ENCODE measurements around the gene LYRM2. TPM values are rescaled to one million over a fixed set of nuclear protein-coding genes. Genes with fewer than 3 reads are reported as not detected.

LYRM2 gene
- total RNA-seq, 1 experiment from 2014 or later, result 10.5 TPM

DNA sequence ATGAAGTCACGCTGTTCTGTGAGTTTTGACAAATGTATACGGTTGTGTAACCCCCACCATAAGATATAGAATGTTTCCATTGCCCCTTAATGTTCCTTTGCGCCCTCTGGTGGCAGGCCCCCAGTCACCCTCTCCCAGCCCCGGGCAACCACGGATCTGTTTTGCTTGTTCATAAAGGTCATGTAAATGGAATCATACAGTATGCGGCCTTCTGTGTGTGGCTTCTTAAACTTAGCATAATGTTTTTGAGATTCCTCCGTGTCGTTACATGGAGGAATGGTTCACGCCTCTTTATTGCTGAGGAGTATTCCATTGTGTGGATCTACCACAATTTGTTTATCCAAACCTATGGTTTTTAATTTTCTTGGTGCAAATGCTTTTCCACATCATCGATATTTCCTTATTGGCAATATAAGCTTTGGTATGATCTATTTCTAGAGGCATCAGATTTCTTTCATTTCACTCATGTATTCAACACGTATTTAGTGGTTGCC, 28.4 kb downstream of the LYRM2 start:
- no peak overlapping the region for H3K9ac ChIP-seq (ENCODE audit: low read length)
- BruUV-seq (replicated peaks), result no TSS peak
- ChIA-PET CTCF (no interaction called here), POLR2A (ENCODE audit: unreplicated experiment) (no interaction called here)
- no peaks in the 10 kb centered on the region for H3K27me3 ChIP-seq (ENCODE audit: low read length)
- peak; percentile 86 for TF ChIP-seq CTCF (conservative IDR thresholded peaks at IDR 0.05; ENCODE audit: low read depth, low read length)
- TF ChIP-seq EZH2phosphoT487 (IDR thresholded peaks at IDR 0.05; ENCODE audit: borderline replicate concordance, low read length), result no peak
- no peak for TF ChIP-seq EZH2 (IDR thresholded peaks at IDR 0.05; ENCODE audit: low read length, unreplicated experiment)
- no peak overlapping the region for H3K27ac ChIP-seq (ENCODE audit: low read length)
- H4K20me1 ChIP-seq (ENCODE audit: low read length), result no peaks in the 10 kb centered on the region
- peak; percentile 59 for DNase-seq
- no peaks in the 10 kb centered on the region for H3F3A ChIP-seq (ENCODE audit: low read length, unreplicated experiment)
- H3K9me2 ChIP-seq (replicated peaks; ENCODE audit: low read length), result no peaks in the 10 kb centered on the region
- H3K36me3 ChIP-seq (ENCODE audit: low read depth, low read length), result no peaks in the 10 kb centered on the region
- no peaks in the 10 kb centered on the region for H3K79me2 ChIP-seq (ENCODE audit: low read length)
- no peak overlapping the region for H2AFZ ChIP-seq (ENCODE audit: low read length)
- no peaks in the 10 kb centered on the region for H3K4me1 ChIP-seq (ENCODE audit: insufficient read depth, low read length)
- no peak overlapping the region for H3K4me3 ChIP-seq (ENCODE audit: low read length)
- H3K4me2 ChIP-seq (ENCODE audit: low read length), result no peak overlapping the region
- intact Hi-C loops (cut with micrococcal nuclease), result loop anchor here (1.0 kb wide), 1 partner anchor 177 kb away; the partner anchor contains the start of gene ANKRD6
- H3K9me3 ChIP-seq (ENCODE audit: low read length), result no peaks in the 10 kb centered on the region
- ATAC-seq, result peak; percentile 66

- intact Hi-C loops (cut with micrococcal nuclease), result no loop called here
- Histone ChIP-seq H3K4me2 (ENCODE audit: low read length) (no peak overlapping the region), H3K9me2 (replicated peaks; ENCODE audit: low read length) (no peaks in the 10 kb centered on the region), H3K4me1 (ENCODE audit: insufficient read depth, low read length) (no peaks in the 10 kb centered on the region), H3F3A (ENCODE audit: low read length, unreplicated experiment) (no peaks in the 10 kb centered on the region), H4K20me1 (ENCODE audit: low read length) (no peaks in the 10 kb centered on the region), H3K27me3 (ENCODE audit: low read length) (no peaks in the 10 kb centered on the region), H3K9me3 (ENCODE audit: low read length) (no peaks in the 10 kb centered on the region), H2AFZ (ENCODE audit: low read length) (no peak overlapping the region), H3K4me3 (ENCODE audit: low read length) (no peak overlapping the region), H3K27ac (ENCODE audit: low read length) (no peak overlapping the region), H3K36me3 (ENCODE audit: low read depth, low read length) (no peaks in the 10 kb centered on the region), H3K79me2 (ENCODE audit: low read length) (no peaks in the 10 kb centered on the region), H3K9ac (ENCODE audit: low read length) (no peak overlapping the region)
- ATAC-seq (no peak), DNase-seq (no peak)
- TF ChIP-seq EZH2 (IDR thresholded peaks at IDR 0.05; ENCODE audit: low read length, unreplicated experiment), result no peak
- TF ChIP-seq CTCF (conservative IDR thresholded peaks at IDR 0.05; ENCODE audit: low read depth, low read length), result no peak
- TF ChIP-seq EZH2phosphoT487 (IDR thresholded peaks at IDR 0.05; ENCODE audit: borderline replicate concordance, low read length), result no peak
- POLR2A ChIA-PET (ENCODE audit: unreplicated experiment), result no interaction called here
- CTCF ChIA-PET, result no interaction called here
- no TSS peak for BruUV-seq (replicated peaks)
Observed at GRCh38 chr6:89605861-89606260, 32.7 kb downstream of the LYRM2 start.

GRCh38 chr6:89604653-89605052, 33.9 kb downstream of the LYRM2 start:
- Histone ChIP-seq H3K36me3 (ENCODE audit: low read depth, low read length) (no peaks in the 10 kb centered on the region), H3K4me1 (ENCODE audit: insufficient read depth, low read length) (no peaks in the 10 kb centered on the region), H3F3A (ENCODE audit: low read length, unreplicated experiment) (no peaks in the 10 kb centered on the region), H3K4me2 (ENCODE audit: low read length) (no peak overlapping the region), H3K27me3 (ENCODE audit: low read length) (no peaks in the 10 kb centered on the region), H3K9me3 (ENCODE audit: low read length) (no peaks in the 10 kb centered on the region), H3K4me3 (ENCODE audit: low read length) (no peak overlapping the region), H3K9ac (ENCODE audit: low read length) (no peak overlapping the region), H4K20me1 (ENCODE audit: low read length) (no peaks in the 10 kb centered on the region), H3K9me2 (replicated peaks; ENCODE audit: low read length) (no peaks in the 10 kb centered on the region), H3K79me2 (ENCODE audit: low read length) (no peaks in the 10 kb centered on the region), H3K27ac (ENCODE audit: low read length) (no peak overlapping the region), H2AFZ (ENCODE audit: low read length) (no peak overlapping the region)
- ChIA-PET CTCF (no interaction called here), POLR2A (ENCODE audit: unreplicated experiment) (no interaction called here)
- ATAC-seq (no peak), DNase-seq (no peak)
- BruUV-seq (replicated peaks), result no TSS peak
- intact Hi-C loops (cut with micrococcal nuclease), result no loop called here
- TF ChIP-seq EZH2 (IDR thresholded peaks at IDR 0.05; ENCODE audit: low read length, unreplicated experiment) (no peak), CTCF (conservative IDR thresholded peaks at IDR 0.05; ENCODE audit: low read depth, low read length) (no peak), EZH2phosphoT487 (IDR thresholded peaks at IDR 0.05; ENCODE audit: borderline replicate concordance, low read length) (no peak)

Data from PC-3 (cell line).